ENCODE results near the gene ZIK1. TPM values are rescaled to one million over a fixed set of nuclear protein-coding genes. Genes with fewer than 3 reads are reported as not detected.
A peak's percentile ranks its signal among the peaks of the same experiment; 100 is the strongest.

ZIK1 gene
- polyA plus RNA-seq, 4 donors = 1.6 to 8.0 (median 2.1) TPM; not detected in 1

DNA sequence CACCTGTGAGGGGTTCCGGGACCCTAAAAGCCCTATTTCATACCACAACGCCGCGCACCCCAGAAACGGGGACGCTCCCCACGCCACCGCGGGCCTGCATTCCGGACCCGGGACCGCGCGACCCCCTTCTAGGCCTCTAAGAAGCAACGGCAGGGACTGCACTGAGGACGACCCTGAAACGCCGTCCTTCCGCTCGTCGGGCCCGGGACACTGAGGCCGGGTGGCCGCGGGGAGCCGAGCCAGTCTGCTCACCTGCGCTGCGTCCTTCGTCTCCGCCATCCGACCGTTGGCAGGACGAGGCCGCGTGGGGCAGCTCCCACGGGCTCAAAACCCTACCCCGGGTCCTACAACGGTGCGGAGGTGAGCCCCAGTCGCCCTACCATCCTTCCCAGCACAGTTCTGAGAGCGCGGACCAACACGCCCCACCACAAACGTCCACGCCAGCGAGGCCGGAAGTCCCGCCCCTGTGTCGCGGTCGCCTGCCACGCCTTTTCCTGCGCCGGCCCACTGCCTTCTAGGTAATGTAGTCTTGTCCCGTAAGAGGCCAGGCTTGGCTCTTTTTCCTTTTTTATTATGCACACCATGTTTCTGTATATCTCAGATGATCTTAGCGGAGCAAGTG is 24.4 kb upstream of the ZIK1 start, which contains the start of gene ZNF550:
TSS of gene ZNF550 (minus strand) at position 460 of the 622 bp plus-strand sequence. CDS start at position 279, 181 bp downstream.
- peaks cover 4 to 15% (median 10%) of the 10 kb centered on the region in 3 donors for H3K36me3 ChIP-seq (ENCODE audit: control insufficient read depth in 3 of 3, insufficient read depth in 2 of 3, low read depth in 1 of 3, low read length in 3 of 3)
- H3K9me3 ChIP-seq (ENCODE audit: control insufficient read depth in 2 of 2, insufficient read depth in 1 of 2, low read depth in 1 of 2, low read length in 1 of 2) = peaks cover 0 to 39% of the 10 kb centered on the region in 2 donors
- WGBS, 3 donors = 0 to 1% (median 1%) methylated on average over 49 to 56 of the region's 56 CpGs
- no peaks in the 10 kb centered on the region for H3K27me3 ChIP-seq (ENCODE audit: control insufficient read depth in 3 of 3, insufficient read depth in 3 of 3, low read length in 3 of 3)
- no peak for FAIRE-seq
- peak; percentile 86 to 96 for DNase-seq
- peaks cover 4 to 13% (median 7%) of the 10 kb centered on the region in 3 donors for H3K4me1 ChIP-seq (ENCODE audit: control insufficient read depth in 3 of 3, insufficient read depth in 2 of 3, low read depth in 1 of 3, low read length in 2 of 3)
- H3K27ac ChIP-seq (ENCODE audit: low read depth in 1 of 3, low read length in 2 of 3) = peak within 1 kb of the TSS in 2 of 3 donors; percentile 79 to 80
- peak within 1 kb of the TSS; percentile 87 to 96 (median 89) for H3K4me3 ChIP-seq (ENCODE audit: low read depth in 1 of 3, low read length in 3 of 3)

DNA sequence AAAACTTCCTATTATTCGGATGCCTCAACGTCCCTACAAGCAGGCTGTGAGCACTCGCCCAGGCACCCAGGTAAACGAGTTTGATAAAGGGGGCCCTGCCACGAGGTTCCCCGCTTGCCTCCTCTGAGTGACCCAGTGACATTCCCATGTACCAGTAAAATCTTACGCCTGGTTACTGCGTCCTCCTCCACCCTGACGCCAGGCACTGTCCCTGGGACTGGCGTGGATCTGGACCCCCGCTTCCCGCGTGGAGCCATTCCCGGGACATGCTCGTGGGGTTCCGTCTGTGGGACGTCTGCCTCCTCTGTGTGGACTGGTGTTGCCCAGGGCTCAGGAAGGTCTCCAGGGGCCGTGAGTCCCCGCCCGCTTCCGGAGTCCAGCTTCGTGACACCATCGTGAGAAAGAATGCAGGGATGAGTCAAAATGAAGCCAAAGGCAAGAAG is 23.9 kb upstream of the ZIK1 start:
- DNase-seq (peak in 1 of 2 donors; percentile 56), FAIRE-seq (no peak)
- peak overlapping the region in 2 of 3 donors; percentile 79 to 80 for H3K27ac ChIP-seq (ENCODE audit: low read depth in 1 of 3, low read length in 2 of 3)
- H3K27me3 ChIP-seq (ENCODE audit: control insufficient read depth in 3 of 3, insufficient read depth in 3 of 3, low read length in 3 of 3) = no peaks in the 10 kb centered on the region
- peaks cover 4 to 13% (median 7%) of the 10 kb centered on the region in 3 donors for H3K4me1 ChIP-seq (ENCODE audit: control insufficient read depth in 3 of 3, insufficient read depth in 2 of 3, low read depth in 1 of 3, low read length in 2 of 3)
- 22 to 34% (median 33%) methylated on average over 23 of the region's 23 CpGs for WGBS, 3 donors
- peak overlapping the region; percentile 87 to 96 (median 89) for H3K4me3 ChIP-seq (ENCODE audit: low read depth in 1 of 3, low read length in 3 of 3)
- H3K9me3 ChIP-seq (ENCODE audit: control insufficient read depth in 2 of 2, insufficient read depth in 1 of 2, low read depth in 1 of 2, low read length in 1 of 2) = peaks cover 0 to 39% of the 10 kb centered on the region in 2 donors
- H3K36me3 ChIP-seq (ENCODE audit: control insufficient read depth in 3 of 3, insufficient read depth in 2 of 3, low read depth in 1 of 3, low read length in 3 of 3) = peaks cover 4 to 13% (median 7%) of the 10 kb centered on the region in 3 donors

DNA sequence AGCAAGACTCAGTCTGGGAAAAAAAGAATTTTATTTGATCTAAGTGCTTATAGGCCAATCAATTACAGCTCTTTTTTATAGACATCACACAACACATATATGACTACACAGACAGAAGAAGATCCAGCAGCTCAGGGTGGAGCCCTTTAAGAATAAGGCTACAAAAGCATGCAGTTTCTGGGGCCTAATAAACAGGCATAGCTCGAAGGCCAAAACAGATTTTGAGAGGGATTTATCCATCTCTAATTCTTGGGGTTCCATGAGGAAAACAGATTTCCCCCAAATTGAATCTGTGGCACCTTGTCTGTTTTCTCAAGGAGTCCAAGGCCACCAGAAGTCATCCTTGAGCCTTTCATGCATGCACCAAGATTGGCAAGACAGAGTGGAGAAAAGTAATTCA is 20.4 kb upstream of the ZIK1 start:
- peaks cover 4 to 6% (median 5%) of the 10 kb centered on the region in 3 donors for H3K4me1 ChIP-seq (ENCODE audit: control insufficient read depth in 3 of 3, insufficient read depth in 2 of 3, low read depth in 1 of 3, low read length in 2 of 3)
- no peak overlapping the region for H3K4me3 ChIP-seq (ENCODE audit: low read depth in 1 of 3, low read length in 3 of 3)
- H3K9me3 ChIP-seq (ENCODE audit: control insufficient read depth in 2 of 2, insufficient read depth in 1 of 2, low read depth in 1 of 2, low read length in 1 of 2) = peaks cover 2 to 52% of the 10 kb centered on the region in 2 donors
- no peaks in the 10 kb centered on the region for H3K36me3 ChIP-seq (ENCODE audit: control insufficient read depth in 3 of 3, insufficient read depth in 2 of 3, low read depth in 1 of 3, low read length in 3 of 3)
- FAIRE-seq (no peak), DNase-seq (no peak)
- no peak overlapping the region for H3K27ac ChIP-seq (ENCODE audit: low read depth in 1 of 3, low read length in 2 of 3)
- no peaks in the 10 kb centered on the region for H3K27me3 ChIP-seq (ENCODE audit: control insufficient read depth in 3 of 3, insufficient read depth in 3 of 3, low read length in 3 of 3)
- 43 to 60% (median 52%) methylated on average over 1 of the region's 1 CpG for WGBS, 3 donors

DNA sequence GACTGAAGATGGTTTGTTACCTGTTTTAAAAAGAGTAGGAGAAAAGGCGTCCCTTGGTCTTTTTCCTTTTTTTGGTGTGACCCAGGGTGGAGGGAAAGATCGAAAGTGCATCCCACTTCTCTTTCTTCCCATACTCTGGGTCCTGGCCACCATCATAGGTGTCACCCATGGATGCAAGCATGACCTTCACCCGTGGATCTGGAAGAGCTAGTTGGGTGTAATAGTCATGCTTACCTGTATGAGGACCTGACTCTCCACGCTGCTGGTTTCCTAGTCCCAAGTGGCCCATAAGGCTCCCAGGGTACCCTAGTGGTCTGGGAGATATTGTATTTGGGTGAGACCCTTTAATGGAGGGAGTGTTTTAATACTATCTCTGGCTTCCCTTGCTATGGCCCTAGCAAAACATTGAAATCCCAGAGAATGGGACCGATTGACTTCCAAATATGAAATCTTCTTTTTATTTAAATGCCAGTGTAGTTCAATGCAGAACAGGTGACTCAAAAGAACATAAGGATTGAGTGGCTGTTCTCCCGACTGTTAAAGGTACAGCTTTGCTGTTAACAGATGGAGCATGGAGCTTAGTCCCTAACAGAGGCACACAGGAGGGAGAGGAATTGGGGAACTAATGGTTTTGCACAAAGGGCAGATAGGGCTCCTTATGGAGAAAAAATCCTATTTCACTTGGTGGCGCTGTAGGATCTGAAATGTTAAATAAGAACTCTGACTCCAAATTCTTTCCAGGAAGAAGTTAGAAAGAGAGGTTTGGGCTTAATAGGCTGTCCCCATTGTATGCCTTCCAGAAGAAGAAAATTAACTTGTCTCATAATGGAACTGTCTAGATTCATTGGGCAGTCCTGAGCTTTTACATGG is 17.3 kb upstream of the ZIK1 start:
- H3K4me1 ChIP-seq (ENCODE audit: control insufficient read depth in 3 of 3, insufficient read depth in 2 of 3, low read depth in 1 of 3, low read length in 2 of 3) = no peaks in the 10 kb centered on the region
- DNase-seq (no peak), FAIRE-seq (no peak)
- no peak overlapping the region for H3K4me3 ChIP-seq (ENCODE audit: low read depth in 1 of 3, low read length in 3 of 3)
- no peaks in the 10 kb centered on the region for H3K27me3 ChIP-seq (ENCODE audit: control insufficient read depth in 3 of 3, insufficient read depth in 3 of 3, low read length in 3 of 3)
- peaks cover 2 to 75% of the 10 kb centered on the region in 2 donors for H3K9me3 ChIP-seq (ENCODE audit: control insufficient read depth in 2 of 2, insufficient read depth in 1 of 2, low read depth in 1 of 2, low read length in 1 of 2)
- H3K36me3 ChIP-seq (ENCODE audit: control insufficient read depth in 3 of 3, insufficient read depth in 2 of 3, low read depth in 1 of 3, low read length in 3 of 3) = no peaks in the 10 kb centered on the region
- no peak overlapping the region for H3K27ac ChIP-seq (ENCODE audit: low read depth in 1 of 3, low read length in 2 of 3)
- WGBS, 3 donors = 61 to 65% (median 62%) methylated on average over 7 of the region's 7 CpGs

DNA sequence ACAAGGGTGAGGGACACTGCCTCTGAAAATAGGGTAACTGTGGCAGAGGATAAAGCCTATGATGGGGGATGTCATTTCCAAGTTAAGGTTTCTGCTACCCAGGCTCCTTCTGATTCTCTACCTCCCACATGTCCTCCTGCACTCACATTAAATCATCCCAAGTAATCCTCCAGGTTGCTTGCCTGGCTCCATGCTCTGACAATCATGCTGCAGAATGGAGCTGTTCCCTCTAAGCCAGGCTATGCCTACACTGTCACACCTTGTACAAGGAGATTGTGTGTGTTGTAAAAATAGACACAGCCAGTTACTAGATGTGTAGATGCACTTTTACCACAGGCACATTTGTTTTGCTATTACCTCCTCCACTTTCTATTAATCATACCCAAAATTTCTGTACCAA is 13.2 kb upstream of the ZIK1 start:
- Histone ChIP-seq H3K4me1 (ENCODE audit: control insufficient read depth in 3 of 3, insufficient read depth in 2 of 3, low read depth in 1 of 3, low read length in 2 of 3) (no peaks in the 10 kb centered on the region), H3K27me3 (ENCODE audit: control insufficient read depth in 3 of 3, insufficient read depth in 3 of 3, low read length in 3 of 3) (no peaks in the 10 kb centered on the region), H3K9me3 (ENCODE audit: control insufficient read depth in 2 of 2, insufficient read depth in 1 of 2, low read depth in 1 of 2, low read length in 1 of 2) (peaks cover 2 to 91% of the 10 kb centered on the region in 2 donors), H3K27ac (ENCODE audit: low read depth in 1 of 3, low read length in 2 of 3) (no peak overlapping the region), H3K4me3 (ENCODE audit: low read depth in 1 of 3, low read length in 3 of 3) (no peak overlapping the region), H3K36me3 (ENCODE audit: control insufficient read depth in 3 of 3, insufficient read depth in 2 of 3, low read depth in 1 of 3, low read length in 3 of 3) (peaks cover 20 to 30% (median 27%) of the 10 kb centered on the region in 3 donors)
- FAIRE-seq (no peak), DNase-seq (no peak)

DNA sequence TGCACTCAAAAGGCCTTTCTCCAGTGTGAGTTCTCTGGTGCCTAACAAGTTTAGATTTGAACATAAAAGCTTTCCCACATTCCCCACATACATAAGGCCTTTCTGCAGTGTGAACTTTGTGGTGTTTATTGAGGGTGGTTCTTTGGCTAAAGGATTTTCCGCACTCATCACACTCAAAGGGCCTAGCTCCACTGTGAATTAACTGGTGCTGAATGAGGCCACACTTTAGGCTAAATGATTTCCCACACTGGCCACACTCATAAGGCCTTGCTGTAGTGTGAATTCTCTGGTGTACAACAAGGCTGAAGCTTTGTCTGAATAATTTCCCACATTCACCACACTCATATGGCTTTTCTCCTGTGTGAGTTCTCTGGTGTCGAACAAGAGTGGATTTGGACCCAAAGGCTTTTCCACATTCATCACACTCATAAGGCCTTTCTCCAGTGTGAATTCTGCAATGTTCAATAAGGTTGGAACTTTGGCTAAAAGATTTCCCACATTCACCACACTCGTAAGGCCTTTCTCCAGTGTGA is 11.5 kb upstream of the ZIK1 start:
- Histone ChIP-seq H3K9me3 (ENCODE audit: control insufficient read depth in 2 of 2, insufficient read depth in 1 of 2, low read depth in 1 of 2, low read length in 1 of 2) (peaks cover 0 to 94% of the 10 kb centered on the region in 2 donors), H3K36me3 (ENCODE audit: control insufficient read depth in 3 of 3, insufficient read depth in 2 of 3, low read depth in 1 of 3, low read length in 3 of 3) (peaks cover 24 to 42% (median 27%) of the 10 kb centered on the region in 3 donors), H3K4me1 (ENCODE audit: control insufficient read depth in 3 of 3, insufficient read depth in 2 of 3, low read depth in 1 of 3, low read length in 2 of 3) (no peaks in the 10 kb centered on the region), H3K27ac (ENCODE audit: low read depth in 1 of 3, low read length in 2 of 3) (no peak overlapping the region), H3K4me3 (ENCODE audit: low read depth in 1 of 3, low read length in 3 of 3) (no peak overlapping the region), H3K27me3 (ENCODE audit: control insufficient read depth in 3 of 3, insufficient read depth in 3 of 3, low read length in 3 of 3) (no peaks in the 10 kb centered on the region)
- 96 to 97% (median 96%) methylated on average over 3 of the region's 3 CpGs for WGBS, 3 donors
- no peak for DNase-seq
- no peak for FAIRE-seq

DNA sequence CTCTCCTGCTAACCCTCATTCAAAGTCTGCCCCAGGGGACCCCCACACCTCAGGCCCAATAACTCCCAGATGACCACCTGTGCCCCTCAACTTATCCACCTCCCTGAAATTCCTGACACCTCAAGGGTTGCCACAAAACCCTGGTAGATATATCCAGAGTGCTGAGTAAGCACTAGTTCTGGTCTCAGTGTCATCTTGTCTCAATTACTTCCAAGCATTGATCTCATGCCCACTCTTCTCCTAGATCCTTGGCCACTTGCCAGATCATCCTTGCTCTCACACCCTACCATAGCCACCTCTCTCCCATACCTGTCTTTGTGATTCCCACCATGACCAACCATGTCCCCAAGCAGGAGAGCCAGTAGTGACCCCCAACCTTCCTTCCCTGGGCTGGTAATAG is 7.3 kb upstream of the ZIK1 start:
- DNase-seq = no peak
- FAIRE-seq = no peak
- H3K36me3 ChIP-seq (ENCODE audit: control insufficient read depth in 3 of 3, insufficient read depth in 2 of 3, low read depth in 1 of 3, low read length in 3 of 3) = peaks cover 24 to 42% (median 27%) of the 10 kb centered on the region in 3 donors
- H3K9me3 ChIP-seq (ENCODE audit: control insufficient read depth in 2 of 2, insufficient read depth in 1 of 2, low read depth in 1 of 2, low read length in 1 of 2) = peaks cover 0 to 61% of the 10 kb centered on the region in 2 donors
- H3K4me3 ChIP-seq (ENCODE audit: low read depth in 1 of 3, low read length in 3 of 3) = no peak overlapping the region
- H3K27me3 ChIP-seq (ENCODE audit: control insufficient read depth in 3 of 3, insufficient read depth in 3 of 3, low read length in 3 of 3) = no peaks in the 10 kb centered on the region
- peaks cover 0 to 5% (median 0%) of the 10 kb centered on the region in 3 donors for H3K4me1 ChIP-seq (ENCODE audit: control insufficient read depth in 3 of 3, insufficient read depth in 2 of 3, low read depth in 1 of 3, low read length in 2 of 3)
- no peak overlapping the region for H3K27ac ChIP-seq (ENCODE audit: low read depth in 1 of 3, low read length in 2 of 3)

DNA sequence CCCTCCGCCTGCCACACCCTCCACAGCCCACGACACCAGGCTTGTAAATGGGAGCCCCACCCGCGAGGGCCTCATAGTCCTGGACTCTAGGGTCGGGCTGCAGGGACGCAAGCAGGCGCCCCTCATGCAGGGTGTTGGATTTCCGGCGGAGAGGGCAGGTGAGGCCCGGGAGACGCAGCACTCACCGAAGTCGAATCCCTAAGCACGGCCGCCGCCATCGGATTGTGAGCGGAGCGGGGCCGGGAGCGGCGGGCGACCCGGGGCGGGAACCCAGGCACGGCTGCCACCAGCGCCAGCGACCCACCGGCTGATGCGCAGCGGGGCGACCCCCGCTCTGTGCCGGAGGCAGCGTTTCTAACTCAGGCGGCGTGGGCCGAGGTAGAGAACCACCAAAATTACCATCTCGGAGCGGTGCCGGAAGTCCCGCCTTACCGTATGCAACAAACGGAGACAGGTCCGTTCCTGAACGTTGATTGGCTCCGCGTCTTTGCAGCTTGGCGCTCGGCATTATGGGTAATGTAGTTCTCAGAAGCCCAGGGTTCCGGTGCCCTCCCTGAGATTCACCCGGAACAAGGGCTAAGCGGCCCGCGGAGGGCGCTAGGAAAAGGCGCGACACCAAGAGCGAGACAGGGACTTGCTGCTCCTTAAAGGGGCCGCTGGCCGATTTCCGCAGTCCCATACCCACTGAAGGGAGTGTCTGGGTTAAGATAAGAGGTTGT is 5.3 kb upstream of the ZIK1 start, which contains the start of gene ZNF416:
TSS of gene ZNF416 (minus strand) at position 425 of the 719 bp plus-strand sequence. CDS start at position 218, 207 bp downstream.
- WGBS, 3 donors = 0 to 1% (median 1%) methylated on average over 55 to 62 of the region's 62 CpGs
- H3K27me3 ChIP-seq (ENCODE audit: control insufficient read depth in 3 of 3, insufficient read depth in 3 of 3, low read length in 3 of 3) = no peaks in the 10 kb centered on the region
- peaks cover 15 to 31% (median 17%) of the 10 kb centered on the region in 3 donors for H3K36me3 ChIP-seq (ENCODE audit: control insufficient read depth in 3 of 3, insufficient read depth in 2 of 3, low read depth in 1 of 3, low read length in 3 of 3)
- H3K4me1 ChIP-seq (ENCODE audit: control insufficient read depth in 3 of 3, insufficient read depth in 2 of 3, low read depth in 1 of 3, low read length in 2 of 3) = peaks cover 0 to 11% (median 2%) of the 10 kb centered on the region in 3 donors
- DNase-seq = peak; percentile 99 to 100
- H3K4me3 ChIP-seq (ENCODE audit: low read depth in 1 of 3, low read length in 3 of 3) = peak within 1 kb of the TSS; percentile 77 to 87 (median 78)
- FAIRE-seq = peak; percentile 33
- peaks cover 0 to 58% of the 10 kb centered on the region in 2 donors for H3K9me3 ChIP-seq (ENCODE audit: control insufficient read depth in 2 of 2, insufficient read depth in 1 of 2, low read depth in 1 of 2, low read length in 1 of 2)
- H3K27ac ChIP-seq (ENCODE audit: low read depth in 1 of 3, low read length in 2 of 3) = peak within 1 kb of the TSS; percentile 9 to 56 (median 52)

Data from small intestine (tissue), 7 donors.